PFSK-1 (cell line): ENCODE results near the gene SLC35A4.

Source experiments
- POLR2AphosphoS5 ChIP-seq: IDR thresholded peaks from 2 replicates; pipeline ENCODE4 v1.6.1; 2012; ENCODE audit warnings: low read depth, mild to moderate bottlenecking, control low read depth, low read length, moderate library complexity
- TAF1 ChIP-seq: IDR thresholded peaks from 2 replicates; pipeline ENCODE4 v1.6.1; 2012; ENCODE audit warnings: low read length, control low read depth, borderline replicate concordance; ENCODE audit not compliant: insufficient read depth

DNA sequence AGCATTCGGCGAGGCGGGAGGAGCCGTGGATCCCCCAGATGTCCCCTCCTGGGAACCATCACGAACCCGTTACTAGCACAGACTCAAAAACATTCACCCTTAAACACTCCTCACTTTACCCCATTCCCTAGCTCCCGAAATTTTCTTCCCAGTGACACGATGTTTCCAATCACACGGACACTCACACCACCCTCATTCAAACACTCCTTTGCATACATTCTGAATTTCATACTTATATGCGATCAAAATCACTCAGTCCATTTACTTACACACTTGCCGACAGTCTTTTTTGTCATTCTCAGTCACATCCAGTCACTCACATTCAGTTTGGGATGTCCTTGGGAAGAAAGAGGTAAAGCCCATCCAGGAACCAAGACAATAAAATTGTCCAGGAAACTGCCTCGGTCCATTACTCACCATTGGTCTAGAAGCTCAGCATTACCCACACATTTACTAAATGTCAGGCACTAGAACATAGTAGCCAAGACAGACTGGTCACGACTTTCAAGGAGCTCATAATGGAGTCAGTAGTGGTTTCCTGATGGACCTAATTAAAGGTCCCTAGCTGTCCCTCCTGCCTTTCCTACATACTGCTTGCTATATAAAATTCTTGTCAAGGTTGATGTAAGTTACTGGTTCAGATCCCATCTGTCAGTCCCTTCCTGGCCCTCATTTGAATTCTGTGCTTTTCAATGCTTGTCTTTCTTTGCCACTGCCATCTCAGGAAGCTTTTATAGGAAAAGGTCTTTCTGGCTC is 574 bp downstream of the SLC35A4 start:
- no peak for TF ChIP-seq POLR2AphosphoS5
- TF ChIP-seq TAF1 = no peak
